HG02840 (cell line): ENCODE results near the gene MAPK1IP1L.

Experiments used
- ATAC-seq: cut with Tn5 transposase; IDR thresholded peaks from one replicate; pipeline ENCODE4 v1.9.1; 2021; ENCODE audit warnings: mild to moderate bottlenecking, moderate library complexity, moderate number of reproducible peaks; ENCODE audit not compliant: unreplicated experiment, low FRiP score

MAPK1IP1L gene

GRCh38 chr14:55092341-55092740, 40.9 kb downstream of the MAPK1IP1L start:
- no peak for ATAC-seq

GRCh38 chr14:55094292-55095157, 43.1 kb downstream of the MAPK1IP1L start:
- ATAC-seq: no peak

- peak; percentile 56 for ATAC-seq
These were observed 46.6 kb downstream of the MAPK1IP1L start for GRCh38 chr14:55097881-55098560.

- ATAC-seq: no peak
These were observed 47.1 kb downstream of the MAPK1IP1L start for GRCh38 chr14:55098561-55098898.

GRCh38 chr14:55099756-55100155, 48.3 kb downstream of the MAPK1IP1L start:
- ATAC-seq: no peak

GRCh38 chr14:55101698-55102097, 50.3 kb downstream of the MAPK1IP1L start:
- no peak for ATAC-seq

GRCh38 chr14:55102141-55102621, 50.7 kb downstream of the MAPK1IP1L start:
- peak; percentile 71 for ATAC-seq

- peak; percentile 37 for ATAC-seq
These were observed 51.7 kb downstream of the MAPK1IP1L start for GRCh38 chr14:55103005-55103640.

GRCh38 chr14:55103971-55104954, 52.8 kb downstream of the MAPK1IP1L start:
- no peak for ATAC-seq

- ATAC-seq: no peak
These were observed 54.5 kb downstream of the MAPK1IP1L start for GRCh38 chr14:55105991-55106390.

- no peak for ATAC-seq
These were observed 56.5 kb downstream of the MAPK1IP1L start for GRCh38 chr14:55107766-55108554.

GRCh38 chr14:55109836-55110235, 58.4 kb downstream of the MAPK1IP1L start:
- ATAC-seq: no peak

GRCh38 chr14:55111122-55111708, 59.8 kb downstream of the MAPK1IP1L start:
- ATAC-seq: no peak

- no peak for ATAC-seq
These were observed 63.3 kb downstream of the MAPK1IP1L start for GRCh38 chr14:55114720-55115119.

- no peak for ATAC-seq
These were observed 64.0 kb downstream of the MAPK1IP1L start for GRCh38 chr14:55115460-55115859.

- ATAC-seq: no peak
These were observed 64.4 kb downstream of the MAPK1IP1L start for GRCh38 chr14:55115861-55116245.

- no peak for ATAC-seq
These were observed 65.0 kb downstream of the MAPK1IP1L start for GRCh38 chr14:55116246-55117030.

- no peak for ATAC-seq
These were observed 66.5 kb downstream of the MAPK1IP1L start for GRCh38 chr14:55117803-55118441.
